Kidney epithelial cell (primary cell): Measurements from ENCODE around the gene ISG20. TPM values are rescaled to one million over a fixed set of nuclear protein-coding genes. Genes with fewer than 3 reads are reported as not detected.

Experiments
- DNase-seq: peaks from one replicate; pipeline ENCODE4 v3.0.0-alpha.2; 2010; ENCODE audit warnings: low read depth
- H3K27me3 ChIP-seq: 2 replicates; pipeline ENCODE4 v1.6.0; 2011; ENCODE audit warnings: low read length; ENCODE audit not compliant: control insufficient read depth, insufficient read depth
- H3K36me3 ChIP-seq: 2 replicates; pipeline ENCODE4 v1.5.1; 2011; ENCODE audit warnings: low read length; ENCODE audit not compliant: control insufficient read depth, insufficient read depth
- H3K4me3 ChIP-seq: 2 replicates; pipeline ENCODE4 v1.5.1; 2011; ENCODE audit warnings: low read depth, mild to moderate bottlenecking, control low read depth, low read length
- total RNA-seq: library from RNA; depleted of rRNA; stranded (reverse); fragments of >200 nt; gene quantifications from 2 replicates; pipeline ENCODE4 v1.2.3, GENCODE V29; 2015
- TF ChIP-seq, protein P1 (sequence below): IDR thresholded peaks from 2 replicates; pipeline ENCODE4 v1.5.1; 2011; ENCODE audit warnings: mild to moderate bottlenecking, moderate library complexity, low read length, control low read depth, inconsistent platforms; ENCODE audit not compliant: insufficient read depth, poor library complexity, severe bottlenecking

ISG20 gene
- total RNA-seq, 1 donor from 2014 or later, result 22.3 TPM

DNA sequence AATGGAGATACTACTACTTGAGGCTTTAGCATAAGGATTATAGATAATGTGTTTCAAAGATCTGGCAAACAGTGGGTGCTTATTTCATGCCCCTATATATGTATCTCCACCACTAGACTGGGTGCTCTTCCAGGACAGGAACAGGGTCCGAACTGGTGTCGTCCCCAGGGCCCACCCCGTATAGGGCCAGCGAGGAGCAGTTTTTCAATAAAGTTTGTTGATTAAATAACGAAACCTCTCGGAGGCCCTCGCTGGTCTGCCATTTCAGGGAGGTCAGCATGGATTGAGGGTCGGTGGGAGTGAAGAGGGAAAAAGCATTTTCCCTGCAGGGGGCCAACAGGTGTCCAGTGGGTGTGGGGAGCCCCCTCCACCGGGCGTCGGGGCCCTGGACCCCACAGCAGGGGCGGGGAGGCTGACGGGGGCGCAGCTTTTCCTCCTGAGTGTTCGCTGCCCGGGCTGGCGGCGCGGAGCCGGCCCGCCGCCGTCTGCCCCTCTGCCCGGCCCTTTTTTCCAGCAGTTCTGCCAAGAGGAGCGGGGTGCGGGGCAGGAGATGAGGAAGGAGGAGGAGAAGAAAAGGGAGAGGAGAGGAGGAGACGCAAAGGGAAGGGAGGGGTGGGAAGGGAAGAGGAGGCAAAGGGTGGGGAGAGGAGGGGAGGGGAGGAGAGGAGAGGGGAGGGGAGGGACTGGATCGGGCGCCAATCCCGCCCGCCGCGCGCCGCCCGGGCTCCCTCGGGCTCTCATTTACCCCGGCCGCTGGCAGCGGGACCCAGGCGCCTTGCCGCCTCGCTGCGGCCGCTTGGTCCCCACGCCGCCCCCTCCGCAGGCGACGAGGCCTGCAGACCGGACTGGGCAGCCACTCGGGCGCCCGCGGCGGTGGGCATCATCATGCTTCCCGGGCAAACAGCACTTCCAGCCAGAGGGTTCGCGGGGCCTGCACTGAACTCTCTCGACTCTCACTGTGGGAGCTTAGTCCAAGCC is 66.3 kb downstream of the ISG20 start:
- TF ChIP-seq, protein P1, sequence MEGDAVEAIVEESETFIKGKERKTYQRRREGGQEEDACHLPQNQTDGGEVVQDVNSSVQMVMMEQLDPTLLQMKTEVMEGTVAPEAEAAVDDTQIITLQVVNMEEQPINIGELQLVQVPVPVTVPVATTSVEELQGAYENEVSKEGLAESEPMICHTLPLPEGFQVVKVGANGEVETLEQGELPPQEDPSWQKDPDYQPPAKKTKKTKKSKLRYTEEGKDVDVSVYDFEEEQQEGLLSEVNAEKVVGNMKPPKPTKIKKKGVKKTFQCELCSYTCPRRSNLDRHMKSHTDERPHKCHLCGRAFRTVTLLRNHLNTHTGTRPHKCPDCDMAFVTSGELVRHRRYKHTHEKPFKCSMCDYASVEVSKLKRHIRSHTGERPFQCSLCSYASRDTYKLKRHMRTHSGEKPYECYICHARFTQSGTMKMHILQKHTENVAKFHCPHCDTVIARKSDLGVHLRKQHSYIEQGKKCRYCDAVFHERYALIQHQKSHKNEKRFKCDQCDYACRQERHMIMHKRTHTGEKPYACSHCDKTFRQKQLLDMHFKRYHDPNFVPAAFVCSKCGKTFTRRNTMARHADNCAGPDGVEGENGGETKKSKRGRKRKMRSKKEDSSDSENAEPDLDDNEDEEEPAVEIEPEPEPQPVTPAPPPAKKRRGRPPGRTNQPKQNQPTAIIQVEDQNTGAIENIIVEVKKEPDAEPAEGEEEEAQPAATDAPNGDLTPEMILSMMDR, result no peak
- Histone ChIP-seq H3K27me3 (peaks cover 2% of the 10 kb centered on the region), H3K36me3 (no peaks in the 10 kb centered on the region), H3K4me3 (peak overlapping the region; percentile 41)
- no peak for DNase-seq

DNA sequence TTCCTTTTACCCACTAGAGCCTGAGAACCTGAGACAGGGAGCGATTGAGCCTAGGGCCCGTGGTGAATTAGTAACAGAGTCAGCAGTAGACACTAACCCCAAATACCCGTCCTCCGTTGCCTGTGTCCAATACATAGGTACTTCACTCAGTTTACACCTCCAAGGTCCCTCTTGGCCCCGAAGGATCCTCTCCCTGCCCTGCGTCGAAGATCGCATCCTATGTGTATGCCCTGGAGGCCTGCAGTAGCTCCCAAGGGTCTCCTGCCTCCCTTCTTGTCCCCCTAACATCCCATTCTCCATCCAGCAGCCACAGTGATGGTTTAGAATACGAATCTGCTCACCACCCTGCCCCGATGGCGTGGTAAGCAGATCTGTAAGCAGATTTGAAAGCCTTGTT is 67.0 kb downstream of the ISG20 start:
- H3K36me3 ChIP-seq, result no peaks in the 10 kb centered on the region
- DNase-seq, result no peak
- TF ChIP-seq, protein P1, result no peak
- H3K4me3 ChIP-seq, result peak overlapping the region; percentile 41
- peaks cover 2% of the 10 kb centered on the region for H3K27me3 ChIP-seq

Other genes starting within 250 kb of the ISG20 start
- gene MRPL46, start 171.6 kb upstream of the ISG20 start, total RNA-seq, result 22.2 and 24.5 TPM in 2 replicates
- gene MRPS11, start 171.3 kb upstream of the ISG20 start, total RNA-seq, result 40.5 and 48.4 TPM in 2 replicates
- gene DET1, start 92.3 kb upstream of the ISG20 start, total RNA-seq, result 5.9 and 6.0 TPM in 2 replicates
- 78.2 and 78.7 TPM in 2 replicates for gene AEN, start 17.7 kb upstream of the ISG20 start, total RNA-seq
- gene ACAN, start 164.4 kb downstream of the ISG20 start, total RNA-seq, result 0.08 and 0.27 TPM in 2 replicates